ENCODE measurements around the gene MRPL10. TPM values are rescaled to one million over a fixed set of nuclear protein-coding genes. Genes with fewer than 3 reads are reported as not detected.

The MRPL10 gene
- total RNA-seq, 1 experiment from 2014 or later = 67.2 TPM

GRCh38 chr17:47830396-47831002 is 842 bp downstream of the MRPL10 start:
- Histone ChIP-seq H4K5ac (ENCODE audit: insufficient read length, low read depth, low read length) (no peak overlapping the region), H3K27me3 (ENCODE audit: insufficient read depth, low read length) (no peaks in the 10 kb centered on the region), H3K9me3 (ENCODE audit: control insufficient read depth, low read depth, low read length) (no peaks in the 10 kb centered on the region), H2BK15ac (ENCODE audit: low read depth, low read length) (no peak overlapping the region), H3K56ac (ENCODE audit: insufficient read length, low read depth, low read length) (no peak overlapping the region), H3K14ac (ENCODE audit: insufficient read depth, low read length) (no peak overlapping the region), H3K79me2 (ENCODE audit: insufficient read depth, low read length) (no peaks in the 10 kb centered on the region), H3K4me1 (ENCODE audit: insufficient read depth, low read length) (no peaks in the 10 kb centered on the region), H3K4ac (ENCODE audit: low read depth, low read length) (no peak overlapping the region), H3K18ac (ENCODE audit: insufficient read length, low read depth, low read length) (no peak overlapping the region), H3K27ac (ENCODE audit: insufficient read length, low read depth, low read length) (no peak overlapping the region), H2BK120ac (ENCODE audit: low read depth, low read length, poor library complexity, severe bottlenecking) (no peak overlapping the region), H2BK5ac (ENCODE audit: insufficient read length, low read length) (no peak overlapping the region), H2BK20ac (ENCODE audit: low read depth, low read length, poor library complexity, severe bottlenecking) (no peak overlapping the region), H3K23ac (ENCODE audit: insufficient read length, low read depth, low read length) (no peak overlapping the region), H3K9ac (ENCODE audit: extremely low read depth, insufficient read length, low read length) (peak overlapping the region; percentile 89), H3K23me2 (ENCODE audit: insufficient read length, low read depth, low read length, poor library complexity, severe bottlenecking) (peaks cover 10% of the 10 kb centered on the region), H2AK5ac (ENCODE audit: insufficient read length, low read length) (no peak overlapping the region), H4K91ac (ENCODE audit: insufficient read length, low read depth, low read length) (no peak overlapping the region), H3K79me1 (ENCODE audit: insufficient read depth, low read depth, low read length, poor library complexity, severe bottlenecking) (peaks cover 3% of the 10 kb centered on the region), H4K8ac (replicated peaks; ENCODE audit: insufficient read length, low read depth, low read length) (no peak overlapping the region), H3T11ph (ENCODE audit: low read length) (no peak overlapping the region), H4K20me1 (ENCODE audit: control insufficient read depth, insufficient read depth, insufficient read length) (no peaks in the 10 kb centered on the region), H2AFZ (ENCODE audit: low read length) (no peak overlapping the region), H2BK12ac (ENCODE audit: insufficient read length, low read depth, low read length) (no peak overlapping the region), H3K4me2 (ENCODE audit: insufficient read depth, insufficient read length, low read length) (peak overlapping the region; percentile 81)
- Mint-ChIP-seq H3K9me3 (no peaks in the 10 kb centered on the region; a peak in 1 of 5 replicates), H3K27me3 (ENCODE audit: low read depth) (peaks cover 2% of the 10 kb centered on the region; the same call in 1 of the 2 replicates), H3K27ac (no peak overlapping the region; a peak in 1 of 7 replicates), H3K4me3 (peak overlapping the region; percentile 86 to 95), H3K36me3 (ENCODE audit: insufficient read depth in 1 of 3, low read depth in 3 of 3) (peaks cover 20 to 33% (median 30%) of the 10 kb centered on the region in 3 experiments), H3K4me1 (peaks cover 8 to 14% of the 10 kb centered on the region in 2 experiments)
- TF ChIP-seq CTCF (conservative IDR thresholded peaks at IDR 0.05) = no peak
- WGBS (ENCODE audit: extremely low coverage, insufficient read length, low lambda C conversion rate) = no CpG with 5 or more reads among the region's 18 CpGs
- no peak for DNase-seq

Data from H9 (cell line).